Measurements from ENCODE around the gene SHMT2. TPM values are rescaled to one million over a fixed set of nuclear protein-coding genes. Genes with fewer than 3 reads are reported as not detected.

The SHMT2 gene
- total RNA-seq, 2 experiments from 2014 or later = 436 to 487 TPM

- H3K4me3 Mint-ChIP-seq = no peak overlapping the region
- CTCF ChIA-PET = interaction anchor here (0.6 to 10.6 kb wide), 4 partner anchors 55 to 434 kb away, joined by 3 to 156 read pairs (median 4); partner anchors contain the start of gene LRP1
- intact Hi-C loops (cut with DNase I, micrococcal nuclease) = no loop called here
- H3K36me3 Mint-ChIP-seq (ENCODE audit: low read depth) = no peaks in the 10 kb centered on the region
- no peaks in the 10 kb centered on the region for H3K27me3 Mint-ChIP-seq
- POLR2A ChIA-PET = no interaction called here
- H3K9me3 Mint-ChIP-seq (ENCODE audit: low read depth) = no peaks in the 10 kb centered on the region
- DNase-seq = no peak
- H3K4me1 Mint-ChIP-seq = peaks cover under 1% of the 10 kb centered on the region
- ATAC-seq = no peak
- H3K27ac Mint-ChIP-seq = no peak overlapping the region
Observed at GRCh38 chr12:57188090-57188425, 41.5 kb upstream of the SHMT2 start.

DNA sequence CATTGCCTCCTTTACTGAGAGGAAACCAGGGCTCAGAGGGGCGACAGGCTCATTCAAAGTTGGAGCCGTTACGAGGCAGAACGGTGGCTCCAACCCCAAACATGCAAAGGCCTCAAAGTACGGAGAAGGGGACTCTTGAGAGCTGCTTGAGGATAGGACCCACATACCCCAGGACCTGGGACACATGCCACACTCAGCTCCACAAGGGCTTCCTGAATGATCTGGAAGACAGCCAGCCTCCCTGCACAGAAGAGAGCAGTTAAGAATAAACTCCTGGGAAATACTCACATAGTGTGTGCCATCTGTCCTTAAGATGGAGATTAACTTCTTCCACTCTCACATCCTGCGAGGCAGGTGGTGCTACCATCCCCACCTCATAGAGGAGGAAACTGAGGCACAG, 39.5 kb upstream of the SHMT2 start:
- no peaks in the 10 kb centered on the region for H3K9me3 Mint-ChIP-seq (ENCODE audit: low read depth)
- H3K4me3 Mint-ChIP-seq = no peak overlapping the region
- POLR2A ChIA-PET = no interaction called here
- no peaks in the 10 kb centered on the region for H3K27me3 Mint-ChIP-seq
- no peak for DNase-seq
- no peak for ATAC-seq
- CTCF ChIA-PET = no interaction called here
- H3K27ac Mint-ChIP-seq = no peak overlapping the region
- no peaks in the 10 kb centered on the region for H3K4me1 Mint-ChIP-seq
- intact Hi-C loops (cut with DNase I, micrococcal nuclease) = no loop called here
- no peaks in the 10 kb centered on the region for H3K36me3 Mint-ChIP-seq (ENCODE audit: low read depth)

DNA sequence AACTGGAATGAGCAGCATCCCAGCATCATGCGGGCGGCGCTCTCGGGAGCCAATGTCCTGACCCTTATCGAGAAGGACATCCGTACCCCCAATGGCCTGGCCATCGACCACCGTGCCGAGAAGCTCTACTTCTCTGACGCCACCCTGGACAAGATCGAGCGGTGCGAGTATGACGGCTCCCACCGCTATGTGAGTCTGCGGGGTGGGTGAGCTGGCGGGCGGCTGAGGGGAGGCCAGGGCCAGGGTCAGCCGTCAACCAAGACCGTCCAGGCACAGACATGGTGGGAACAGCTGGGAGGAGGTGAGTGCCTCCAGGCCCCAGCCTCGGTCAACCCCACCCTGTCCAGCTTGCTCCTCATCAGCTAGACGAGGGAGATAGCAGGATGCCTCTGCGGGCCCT, 38.7 kb upstream of the SHMT2 start:
- ChIA-PET POLR2A (interaction anchor here (1.1 kb wide), 1 partner anchor 17 kb away, joined by 3 read pairs; no protein-coding TSS in a partner anchor), CTCF (interaction anchor here (1.0 kb wide), 2 partner anchors 9 to 69 kb away, joined by 3 read pairs; no protein-coding TSS in a partner anchor)
- DNase-seq (no peak), ATAC-seq (no peak)
- intact Hi-C loops (cut with DNase I, micrococcal nuclease) = no loop called here
- no peaks in the 10 kb centered on the region for H3K27me3 Mint-ChIP-seq
- no peak overlapping the region for H3K27ac Mint-ChIP-seq
- H3K36me3 Mint-ChIP-seq (ENCODE audit: low read depth) = no peaks in the 10 kb centered on the region
- H3K4me3 Mint-ChIP-seq = no peak overlapping the region
- H3K4me1 Mint-ChIP-seq = no peaks in the 10 kb centered on the region
- H3K9me3 Mint-ChIP-seq (ENCODE audit: low read depth) = no peaks in the 10 kb centered on the region

- Mint-ChIP-seq H3K27me3 (no peaks in the 10 kb centered on the region), H3K4me1 (no peaks in the 10 kb centered on the region), H3K36me3 (ENCODE audit: low read depth) (no peaks in the 10 kb centered on the region), H3K4me3 (no peak overlapping the region), H3K27ac (no peak overlapping the region), H3K9me3 (ENCODE audit: low read depth) (no peaks in the 10 kb centered on the region)
- ATAC-seq = peak; percentile 6
- no peak for DNase-seq
- ChIA-PET CTCF (interaction anchor here (1.0 kb wide), 2 partner anchors 10 to 70 kb away, joined by 3 read pairs; no protein-coding TSS in a partner anchor), POLR2A (interaction anchor here (1.1 kb wide), 1 partner anchor 18 kb away, joined by 3 read pairs; no protein-coding TSS in a partner anchor)
- intact Hi-C loops (cut with DNase I, micrococcal nuclease) = no loop called here
Observed at GRCh38 chr12:57191410-57191809, 38.1 kb upstream of the SHMT2 start.

GRCh38 chr12:57192920-57193319, 36.6 kb upstream of the SHMT2 start:
- Mint-ChIP-seq H3K4me3 (no peak overlapping the region), H3K36me3 (ENCODE audit: low read depth) (no peaks in the 10 kb centered on the region), H3K9me3 (ENCODE audit: low read depth) (no peaks in the 10 kb centered on the region), H3K27me3 (no peaks in the 10 kb centered on the region), H3K4me1 (no peaks in the 10 kb centered on the region), H3K27ac (no peak overlapping the region)
- ATAC-seq (no peak), DNase-seq (no peak)
- ChIA-PET POLR2A (no interaction called here), CTCF (no interaction called here)
- intact Hi-C loops (cut with DNase I, micrococcal nuclease) = no loop called here

GRCh38 chr12:57193706-57194245, 35.7 kb upstream of the SHMT2 start:
- Mint-ChIP-seq H3K9me3 (ENCODE audit: low read depth) (no peaks in the 10 kb centered on the region), H3K4me1 (no peaks in the 10 kb centered on the region), H3K27me3 (no peaks in the 10 kb centered on the region), H3K27ac (no peak overlapping the region), H3K4me3 (no peak overlapping the region), H3K36me3 (ENCODE audit: low read depth) (no peaks in the 10 kb centered on the region)
- ChIA-PET POLR2A (no interaction called here), CTCF (interaction anchor here (0.6 to 1.0 kb wide), 3 partner anchors 10 to 435 kb away, joined by 3 to 5 read pairs (median 3); no protein-coding TSS in a partner anchor)
- intact Hi-C loops (cut with DNase I, micrococcal nuclease) = no loop called here
- DNase-seq (no peak), ATAC-seq (no peak)

DNA sequence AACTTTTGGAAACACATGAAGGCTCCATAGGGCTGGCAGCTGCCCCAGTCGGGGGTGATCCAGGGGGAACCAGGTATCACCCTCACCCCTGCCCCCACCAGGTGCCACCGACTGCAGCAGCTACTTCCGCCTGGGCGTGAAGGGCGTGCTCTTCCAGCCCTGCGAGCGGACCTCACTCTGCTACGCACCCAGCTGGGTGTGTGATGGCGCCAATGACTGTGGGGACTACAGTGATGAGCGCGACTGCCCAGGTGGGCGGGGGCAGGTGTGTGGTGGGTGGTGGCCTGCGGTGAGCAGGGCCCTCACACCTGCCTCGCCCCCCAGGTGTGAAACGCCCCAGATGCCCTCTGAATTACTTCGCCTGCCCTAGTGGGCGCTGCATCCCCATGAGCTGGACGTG, 35.3 kb upstream of the SHMT2 start:
- H3K4me1 Mint-ChIP-seq = no peaks in the 10 kb centered on the region
- H3K27ac Mint-ChIP-seq = no peak overlapping the region
- ATAC-seq = no peak
- no peak for DNase-seq
- no peak overlapping the region for H3K4me3 Mint-ChIP-seq
- ChIA-PET CTCF (interaction anchor here (1.0 kb wide), 1 partner anchor 11 kb away, joined by 3 read pairs; no protein-coding TSS in a partner anchor), POLR2A (no interaction called here)
- H3K27me3 Mint-ChIP-seq = no peaks in the 10 kb centered on the region
- H3K9me3 Mint-ChIP-seq (ENCODE audit: low read depth) = no peaks in the 10 kb centered on the region
- intact Hi-C loops (cut with DNase I, micrococcal nuclease) = no loop called here
- H3K36me3 Mint-ChIP-seq (ENCODE audit: low read depth) = no peaks in the 10 kb centered on the region

DNA sequence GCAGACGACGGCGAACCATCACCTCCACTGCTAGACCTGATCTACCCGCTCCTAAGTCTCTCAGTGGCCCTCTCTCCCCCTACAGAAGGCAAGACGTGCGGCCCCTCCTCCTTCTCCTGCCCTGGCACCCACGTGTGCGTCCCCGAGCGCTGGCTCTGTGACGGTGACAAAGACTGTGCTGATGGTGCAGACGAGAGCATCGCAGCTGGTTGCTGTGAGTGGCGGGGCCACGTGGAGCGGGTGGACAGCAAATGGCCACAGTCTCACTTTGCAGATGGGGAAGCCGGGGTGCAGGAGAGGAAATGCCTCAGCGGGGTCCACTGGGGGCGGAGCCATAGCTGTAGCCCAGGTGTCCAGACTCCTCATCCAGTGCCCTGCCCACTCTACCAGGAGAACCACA, 34.3 kb upstream of the SHMT2 start:
- Mint-ChIP-seq H3K27me3 (no peaks in the 10 kb centered on the region), H3K4me1 (no peaks in the 10 kb centered on the region), H3K27ac (no peak overlapping the region), H3K36me3 (ENCODE audit: low read depth) (no peaks in the 10 kb centered on the region), H3K4me3 (no peak overlapping the region), H3K9me3 (ENCODE audit: low read depth) (no peaks in the 10 kb centered on the region)
- ATAC-seq = no peak
- CTCF ChIA-PET = no interaction called here
- POLR2A ChIA-PET = no interaction called here
- intact Hi-C loops (cut with DNase I, micrococcal nuclease) = no loop called here
- no peak for DNase-seq

DNA sequence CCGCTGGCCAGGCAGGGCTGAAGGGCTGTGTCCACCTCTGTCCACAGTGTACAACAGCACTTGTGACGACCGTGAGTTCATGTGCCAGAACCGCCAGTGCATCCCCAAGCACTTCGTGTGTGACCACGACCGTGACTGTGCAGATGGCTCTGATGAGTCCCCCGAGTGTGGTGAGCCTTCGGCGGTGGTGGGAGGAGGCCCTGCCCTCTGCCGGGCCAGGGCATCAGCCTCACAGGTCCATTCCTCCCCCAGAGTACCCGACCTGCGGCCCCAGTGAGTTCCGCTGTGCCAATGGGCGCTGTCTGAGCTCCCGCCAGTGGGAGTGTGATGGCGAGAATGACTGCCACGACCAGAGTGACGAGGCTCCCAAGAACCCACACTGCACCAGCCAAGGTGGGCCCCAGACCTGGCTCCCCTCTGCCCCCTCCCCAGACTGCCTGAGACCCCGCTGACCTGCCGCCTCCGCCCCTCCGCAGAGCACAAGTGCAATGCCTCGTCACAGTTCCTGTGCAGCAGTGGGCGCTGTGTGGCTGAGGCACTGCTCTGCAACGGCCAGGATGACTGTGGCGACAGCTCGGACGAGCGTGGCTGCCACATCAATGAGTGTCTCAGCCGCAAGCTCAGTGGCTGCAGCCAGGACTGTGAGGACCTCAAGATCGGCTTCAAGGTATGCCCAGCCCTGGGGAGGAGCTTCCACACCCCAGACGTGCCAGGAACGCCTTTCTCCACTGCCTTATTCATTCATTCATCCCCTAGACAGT, 33.7 kb upstream of the SHMT2 start:
- no peak overlapping the region for H3K4me3 Mint-ChIP-seq
- no peaks in the 10 kb centered on the region for H3K4me1 Mint-ChIP-seq
- H3K27ac Mint-ChIP-seq = no peak overlapping the region
- no peak for ATAC-seq
- DNase-seq = no peak
- H3K36me3 Mint-ChIP-seq (ENCODE audit: low read depth) = no peaks in the 10 kb centered on the region
- intact Hi-C loops (cut with DNase I, micrococcal nuclease) = no loop called here
- H3K27me3 Mint-ChIP-seq = no peaks in the 10 kb centered on the region
- no peaks in the 10 kb centered on the region for H3K9me3 Mint-ChIP-seq (ENCODE audit: low read depth)
- CTCF ChIA-PET = no interaction called here
- POLR2A ChIA-PET = no interaction called here

GRCh38 chr12:57196439-57196838, 33.1 kb upstream of the SHMT2 start:
- CTCF ChIA-PET = interaction anchor here (0.6 to 1.1 kb wide), 2 partner anchors 13 to 469 kb away, joined by 3 to 5 read pairs; no protein-coding TSS in a partner anchor
- intact Hi-C loops (cut with DNase I, micrococcal nuclease) = no loop called here

GRCh38 chr12:57196956-57197355, 32.6 kb upstream of the SHMT2 start:
- ATAC-seq = no peak
- ChIA-PET CTCF (interaction anchor here (0.6 to 1.1 kb wide), 3 partner anchors 14 to 470 kb away, joined by 3 to 5 read pairs (median 3); no protein-coding TSS in a partner anchor), POLR2A (no interaction called here)
- H3K4me3 Mint-ChIP-seq = no peak overlapping the region
- no peaks in the 10 kb centered on the region for H3K27me3 Mint-ChIP-seq
- no peak overlapping the region for H3K27ac Mint-ChIP-seq
- intact Hi-C loops (cut with DNase I, micrococcal nuclease) = no loop called here
- H3K9me3 Mint-ChIP-seq (ENCODE audit: low read depth) = no peaks in the 10 kb centered on the region
- H3K4me1 Mint-ChIP-seq = no peaks in the 10 kb centered on the region
- DNase-seq = no peak
- no peaks in the 10 kb centered on the region for H3K36me3 Mint-ChIP-seq (ENCODE audit: low read depth)

More at GRCh38 chr12:57196439-57196838, 33.1 kb upstream of the SHMT2 start:
- Mint-ChIP-seq H3K4me3 (no peak overlapping the region), H3K36me3 (ENCODE audit: low read depth) (no peaks in the 10 kb centered on the region), H3K4me1 (no peaks in the 10 kb centered on the region), H3K9me3 (ENCODE audit: low read depth) (no peaks in the 10 kb centered on the region), H3K27me3 (no peaks in the 10 kb centered on the region), H3K27ac (no peak overlapping the region)
- ATAC-seq (no peak), DNase-seq (no peak)
- POLR2A ChIA-PET = no interaction called here

DNA sequence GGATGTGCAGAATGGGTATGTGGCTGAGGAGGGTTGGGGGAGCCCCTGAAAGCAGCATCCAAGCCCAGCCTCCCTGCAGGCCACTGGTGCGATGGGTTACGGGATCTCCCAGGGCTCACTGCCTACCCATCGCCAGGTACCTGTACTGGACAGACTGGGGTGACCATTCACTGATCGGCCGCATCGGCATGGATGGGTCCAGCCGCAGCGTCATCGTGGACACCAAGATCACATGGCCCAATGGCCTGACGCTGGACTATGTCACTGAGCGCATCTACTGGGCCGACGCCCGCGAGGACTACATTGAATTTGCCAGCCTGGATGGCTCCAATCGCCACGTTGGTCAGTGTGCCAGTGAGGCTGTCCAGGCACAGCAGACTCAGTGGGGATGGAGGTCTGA, 31.2 kb upstream of the SHMT2 start:
- H3K4me1 Mint-ChIP-seq = no peaks in the 10 kb centered on the region
- ChIA-PET CTCF (interaction anchor here (0.8 kb wide), 1 partner anchor 15 kb away, joined by 3 read pairs; no protein-coding TSS in a partner anchor), POLR2A (no interaction called here)
- ATAC-seq = no peak
- no peak overlapping the region for H3K27ac Mint-ChIP-seq
- H3K27me3 Mint-ChIP-seq = no peaks in the 10 kb centered on the region
- no peaks in the 10 kb centered on the region for H3K36me3 Mint-ChIP-seq (ENCODE audit: low read depth)
- H3K9me3 Mint-ChIP-seq (ENCODE audit: low read depth) = no peaks in the 10 kb centered on the region
- intact Hi-C loops (cut with DNase I, micrococcal nuclease) = no loop called here
- no peak overlapping the region for H3K4me3 Mint-ChIP-seq
- no peak for DNase-seq
